Ecto neural progenitor cell (in vitro differentiated cells): ENCODE data around the gene DRGX.

ENCODE experiments used
- DNase-seq: peaks from one replicate; pipeline ENCODE4 v3.0.0-alpha.2; 2018; ENCODE audit warnings: low spot score

DRGX gene

DNA sequence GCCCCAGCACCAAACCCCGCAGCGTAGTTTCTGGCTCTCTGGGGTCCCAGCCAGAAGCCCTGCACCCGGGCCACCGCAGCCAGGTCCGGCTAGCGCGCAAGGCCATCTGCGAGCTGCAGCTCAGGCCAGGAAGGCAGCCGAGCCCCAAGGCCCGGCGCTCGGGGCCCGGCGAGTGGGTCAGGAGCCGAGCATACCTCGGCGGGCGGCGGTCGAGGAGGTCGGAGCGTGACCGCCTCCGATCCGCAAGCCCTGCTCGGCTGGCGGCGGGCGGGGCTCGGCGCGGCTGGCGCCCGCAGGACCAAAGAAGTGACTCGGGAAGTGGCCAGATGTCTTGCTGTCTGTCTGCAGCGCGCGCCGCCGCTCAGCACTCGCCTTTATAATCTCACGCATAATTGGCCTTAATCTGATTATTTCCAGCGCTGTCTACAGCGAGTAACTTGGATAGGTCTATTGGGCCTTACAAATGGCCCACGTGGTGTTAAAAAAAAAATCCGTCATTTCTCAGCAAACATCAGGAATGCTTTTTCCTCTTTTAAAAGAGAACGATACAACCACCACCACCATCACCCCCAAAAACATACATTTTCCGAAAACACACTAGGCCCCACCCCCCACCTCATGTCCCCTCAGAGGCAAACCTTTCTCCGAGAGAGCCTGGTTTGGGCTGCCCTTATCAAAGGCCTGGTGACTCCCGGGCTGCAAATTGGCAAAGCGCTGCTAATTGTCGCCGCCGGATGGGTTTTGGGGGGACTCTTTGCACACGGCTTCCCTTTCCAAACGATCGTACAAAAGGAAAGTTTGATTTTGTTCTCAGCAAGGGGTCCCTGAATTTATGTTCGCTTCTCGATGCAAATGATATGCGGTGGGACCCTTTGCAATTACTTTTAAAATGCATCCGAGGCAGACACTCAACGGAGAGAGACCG, at the start of gene DRGX:
Gene DRGX, minus strand, starts transcription at position 349 of the 925 bp plus-strand sequence. CDS start 649 bp downstream, outside the sequence.
- no peak for DNase-seq

DNA sequence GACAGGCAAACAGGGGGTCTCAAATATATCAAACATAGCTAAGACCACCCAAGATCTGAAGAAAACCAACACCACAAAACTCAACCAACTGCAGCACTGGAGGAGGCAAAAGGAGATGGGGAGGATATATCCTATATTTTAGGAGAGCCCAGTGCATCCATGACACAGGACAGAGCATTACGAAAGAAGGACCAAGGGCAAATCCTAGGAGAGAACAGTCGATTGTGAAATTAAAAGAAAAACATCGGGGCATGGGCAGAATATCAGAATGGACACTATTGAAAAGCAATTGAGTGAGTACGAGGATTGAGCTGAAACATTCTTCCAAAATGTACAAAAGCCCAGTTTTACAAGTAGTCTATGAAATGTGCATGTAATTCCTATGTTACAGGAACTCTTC, 48.5 kb upstream of the DRGX start:
- DNase-seq, result no peak

DNA sequence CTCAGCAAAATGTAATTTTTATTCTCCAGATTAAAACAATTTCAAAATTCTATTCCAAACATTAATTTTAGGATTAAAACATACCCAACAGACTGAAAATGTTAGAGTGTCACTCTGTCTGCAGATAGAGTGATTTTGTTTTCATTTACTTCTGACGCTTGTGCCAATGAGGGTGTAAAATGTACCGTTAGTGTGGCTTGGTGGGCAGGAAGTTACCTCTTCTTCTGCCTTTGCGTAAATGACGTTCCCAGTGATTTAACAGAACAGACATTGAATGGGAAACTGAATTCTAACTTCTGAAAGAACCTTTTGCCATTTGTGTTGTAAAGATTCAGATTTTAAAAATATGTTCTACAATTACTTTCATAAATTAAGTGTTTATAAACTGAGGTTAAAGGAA, 47.0 kb upstream of the DRGX start:
- DNase-seq, result no peak

DNA sequence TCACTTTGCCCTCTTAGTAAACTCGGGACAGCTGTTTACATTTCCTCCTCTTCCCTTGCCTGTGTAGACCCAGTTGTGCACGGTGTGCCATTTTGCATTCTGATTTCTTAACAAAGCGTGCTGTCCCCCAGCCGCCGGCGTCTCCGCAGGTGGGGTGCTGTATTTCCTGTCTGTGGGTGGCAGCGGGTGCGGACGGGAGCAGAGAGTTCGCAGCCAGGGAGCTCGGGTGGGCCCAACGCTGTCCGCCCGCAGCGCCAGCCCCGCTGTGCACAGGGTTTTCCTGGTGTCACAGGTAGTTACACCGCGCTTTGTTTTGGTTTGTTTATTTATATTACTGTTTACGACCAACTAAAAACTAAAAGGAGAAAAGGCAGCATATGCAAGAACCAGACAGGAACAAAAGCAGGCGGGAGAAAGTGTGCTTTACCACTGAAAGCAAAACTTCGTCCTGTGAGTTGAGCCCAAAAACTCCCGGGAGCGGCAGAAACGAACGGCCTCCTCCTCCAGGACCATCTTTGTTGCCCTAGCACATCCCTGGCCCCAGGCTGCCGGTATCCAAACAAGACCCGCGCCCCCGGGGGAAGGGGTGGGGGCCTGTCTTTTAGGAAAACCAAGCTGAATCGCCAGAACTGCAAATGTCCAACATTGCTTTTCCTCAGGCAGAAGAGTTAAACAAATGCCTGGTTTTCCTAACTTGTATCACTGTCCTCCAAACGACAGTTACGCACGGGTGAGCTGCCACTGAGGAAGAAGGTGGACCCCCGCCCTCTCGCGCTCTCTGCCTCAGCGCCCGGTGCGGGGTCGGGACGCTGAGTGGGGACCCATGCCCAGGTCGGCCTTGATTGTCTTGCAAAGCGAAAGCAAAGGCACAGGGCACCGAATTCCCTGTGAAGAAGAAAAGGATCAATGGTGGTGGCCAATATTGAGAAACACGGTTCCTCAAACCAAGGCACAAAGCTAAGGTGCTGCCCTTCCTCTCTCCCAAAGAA, 45.9 kb upstream of the DRGX start:
- DNase-seq, result no peak

DNA sequence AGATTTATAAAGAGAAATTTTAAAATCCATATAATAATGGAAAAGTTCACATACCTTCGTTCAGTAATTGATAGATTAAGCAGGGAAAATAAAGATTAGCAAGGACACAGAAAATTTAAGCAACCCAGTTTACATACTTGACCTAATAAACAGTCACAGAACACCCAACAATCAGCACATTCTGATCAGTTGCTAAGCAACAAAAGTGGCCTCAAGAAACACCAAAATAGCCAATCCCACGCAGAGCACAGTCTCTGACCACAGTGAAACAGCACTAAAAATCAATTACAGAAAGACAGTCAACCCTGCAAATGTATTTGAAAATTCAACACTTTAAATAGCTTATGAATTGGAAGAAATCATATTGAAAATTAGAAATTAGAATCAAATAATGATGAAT, 39.3 kb upstream of the DRGX start:
- DNase-seq, result no peak

DNA sequence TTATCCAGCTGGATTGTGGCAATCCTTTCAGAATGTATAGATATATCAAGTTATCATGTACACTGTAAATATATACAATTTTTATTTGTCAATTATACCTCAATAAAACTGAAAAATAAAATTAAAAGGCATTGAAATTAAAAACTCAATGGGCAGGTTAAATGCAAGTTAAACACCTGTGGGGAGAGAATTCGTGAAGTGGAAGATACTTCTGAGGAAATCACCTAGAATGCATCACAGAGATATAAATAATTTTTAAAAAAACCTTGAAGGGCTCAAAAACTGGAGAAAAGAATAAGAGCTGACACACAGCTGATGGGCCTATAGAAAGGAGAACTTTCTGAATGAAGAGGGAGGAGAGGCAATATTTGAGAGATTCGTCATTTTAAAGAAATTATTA, 37.2 kb upstream of the DRGX start:
- DNase-seq, result no peak

DNA sequence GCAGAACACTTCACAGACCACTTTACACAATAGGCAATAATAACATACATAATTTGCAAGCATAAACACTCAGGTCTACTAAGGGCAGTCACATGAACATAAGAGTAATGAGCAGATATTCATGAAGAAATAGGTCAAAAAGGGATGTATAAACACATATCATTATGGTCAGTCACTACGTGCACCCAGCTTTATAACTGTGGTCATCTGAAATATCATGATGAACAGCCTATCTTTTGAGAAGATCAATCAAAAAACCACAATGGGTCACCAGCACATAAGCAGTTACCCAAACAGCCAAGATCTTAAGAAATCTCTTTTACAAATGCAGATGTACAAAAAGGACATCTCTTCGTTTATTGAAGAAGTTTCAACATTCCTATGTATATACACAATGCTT, 35.5 kb upstream of the DRGX start:
- DNase-seq, result no peak

DNA sequence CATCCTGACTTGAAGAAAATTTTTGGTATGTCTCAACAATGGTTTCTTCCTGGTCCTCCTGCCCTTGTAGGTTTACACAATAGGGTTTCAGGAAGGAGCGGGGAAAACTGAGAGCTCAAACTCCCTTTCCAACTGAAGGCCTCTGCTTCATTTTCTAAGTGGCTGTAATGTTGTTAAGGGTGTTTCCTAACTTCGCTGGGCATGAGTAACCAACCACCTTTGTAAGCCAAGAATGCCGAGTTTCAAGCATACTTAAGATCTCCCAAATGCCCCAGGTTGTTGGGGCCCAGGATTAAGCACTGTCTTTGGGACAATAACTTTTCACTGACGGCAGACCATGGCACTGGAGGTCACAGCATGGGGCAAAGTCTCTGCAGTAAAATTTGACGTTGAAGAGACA, 33.6 kb upstream of the DRGX start:
- no peak for DNase-seq

DNA sequence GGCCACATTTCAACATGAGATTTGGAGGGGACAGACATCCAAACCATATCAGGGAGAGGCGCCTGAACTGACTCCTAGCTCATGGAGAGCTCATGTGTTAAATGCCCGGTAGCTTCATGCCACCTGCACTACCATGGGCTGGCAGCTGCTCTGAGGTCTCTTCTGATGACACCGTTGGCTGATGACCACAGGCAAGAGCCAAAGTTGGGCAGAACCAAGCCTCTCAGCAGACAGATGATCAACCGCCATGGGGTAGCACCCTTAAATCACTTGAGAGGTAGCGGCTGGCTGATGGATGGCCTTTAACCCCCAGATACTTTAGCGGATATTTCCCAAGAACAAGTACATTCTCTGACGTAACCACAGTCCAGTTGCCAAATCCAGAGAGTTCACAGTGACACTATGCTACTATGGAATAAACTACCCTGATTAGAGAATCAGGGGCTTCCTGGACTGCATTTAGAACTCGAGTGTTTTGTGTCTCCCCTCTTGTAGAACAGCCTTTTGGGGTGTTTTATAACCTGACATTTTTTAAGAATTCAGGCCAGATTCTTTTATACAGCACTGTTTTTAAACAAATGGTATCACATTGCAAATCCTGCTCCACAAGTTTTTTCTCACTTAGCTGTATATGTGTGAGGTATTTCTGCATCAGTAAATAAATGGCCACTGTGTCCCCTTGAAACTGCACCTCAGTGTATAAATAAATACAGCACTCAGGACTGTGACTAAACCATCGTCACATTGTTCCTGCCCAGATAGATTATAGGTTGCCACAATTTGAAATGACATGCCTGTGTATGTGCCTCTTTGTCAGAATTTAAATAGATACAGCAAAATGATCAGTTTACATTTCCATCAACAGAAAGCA, 30.8 kb upstream of the DRGX start:
- DNase-seq, result no peak

DNA sequence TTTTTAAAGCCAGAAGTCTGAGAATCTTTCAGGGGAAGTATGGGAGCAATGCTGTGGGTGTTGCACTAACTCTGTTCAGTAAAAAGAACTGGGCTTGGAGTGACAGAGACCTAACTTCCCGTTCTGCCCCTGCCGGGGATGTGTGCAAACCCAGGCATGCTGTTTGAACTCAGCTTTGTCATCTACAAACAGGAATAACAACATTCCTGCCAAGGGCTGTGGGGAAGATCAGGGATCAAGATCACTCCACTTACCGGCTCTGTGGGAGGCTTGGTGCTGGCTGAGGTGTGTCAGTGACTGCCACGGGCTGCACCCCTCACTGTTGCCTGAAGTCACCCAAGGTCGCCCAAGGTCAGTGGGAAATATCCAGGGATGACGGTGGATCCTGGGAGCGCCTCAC, 23.1 kb upstream of the DRGX start:
- DNase-seq, result no peak

DNA sequence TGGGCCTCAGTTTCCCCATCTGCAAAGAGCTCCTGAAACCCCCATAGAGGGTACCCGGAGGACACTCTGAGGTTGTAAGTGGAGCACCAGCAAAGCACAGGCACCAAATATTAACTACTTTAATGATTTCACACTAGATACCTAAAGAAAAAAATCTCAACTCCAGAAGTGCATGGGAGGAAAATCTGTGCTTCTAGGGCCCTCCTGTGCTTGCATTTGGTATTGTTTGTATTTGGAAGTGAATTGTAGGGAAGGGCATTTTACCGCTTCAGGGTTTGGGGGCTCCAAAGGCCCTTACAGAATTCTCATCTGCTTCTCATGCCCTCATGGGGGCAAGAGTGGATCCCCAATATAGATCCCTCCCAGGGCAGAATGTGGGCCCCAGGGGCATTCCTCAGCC, 22.4 kb upstream of the DRGX start:
- DNase-seq, result no peak

DNA sequence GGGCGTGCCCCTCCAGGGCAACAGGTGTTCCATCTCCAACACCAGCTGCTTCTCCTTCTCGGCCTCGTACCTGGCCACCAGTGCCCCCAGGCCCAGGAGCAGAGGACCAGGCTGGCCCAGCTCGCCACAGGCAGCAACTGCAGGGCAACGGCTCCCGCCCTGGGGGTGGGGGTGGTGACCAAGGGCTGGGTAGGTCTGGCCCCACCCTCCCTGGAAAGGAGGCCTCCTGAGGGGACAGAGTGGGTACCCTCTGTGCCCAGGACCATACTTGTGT, 22.1 kb upstream of the DRGX start:
- DNase-seq, result no peak

DNA sequence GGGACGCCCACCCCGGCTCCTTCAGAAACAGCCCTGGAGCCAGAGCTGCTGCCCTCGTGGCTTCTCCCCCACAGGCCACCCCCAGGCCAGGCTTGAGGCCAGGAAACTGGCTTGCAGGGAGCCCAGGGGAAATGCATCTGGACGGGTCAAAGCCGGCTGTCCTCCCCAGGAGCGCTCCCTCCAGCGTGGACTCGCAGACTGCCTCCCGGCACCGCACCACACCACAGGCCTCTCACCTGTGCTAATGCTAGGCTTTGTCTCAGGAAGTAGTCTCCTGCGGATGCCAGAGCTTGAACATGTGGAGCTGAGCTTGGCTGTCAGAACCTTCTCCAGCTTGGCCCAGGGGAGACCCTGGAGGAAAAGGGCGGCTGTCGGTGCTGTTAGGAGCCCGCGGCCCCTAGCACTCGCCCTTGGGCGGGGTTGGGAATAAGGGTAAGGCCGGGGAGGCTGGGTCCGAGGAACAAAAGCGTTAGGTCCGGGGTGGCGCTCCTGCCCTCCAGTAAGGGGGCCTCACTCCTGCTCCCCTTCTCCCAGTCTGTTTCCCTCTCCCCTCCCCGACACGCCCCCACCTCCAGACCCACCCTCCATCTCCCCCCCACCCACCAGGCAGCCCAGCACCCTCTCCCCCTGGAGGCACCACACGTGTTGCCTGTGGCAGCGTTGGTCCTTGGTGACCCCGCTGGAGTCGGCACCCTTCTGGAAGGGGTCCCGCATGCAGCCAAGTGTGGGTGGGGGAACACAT, 21.6 kb upstream of the DRGX start:
- no peak for DNase-seq

DNA sequence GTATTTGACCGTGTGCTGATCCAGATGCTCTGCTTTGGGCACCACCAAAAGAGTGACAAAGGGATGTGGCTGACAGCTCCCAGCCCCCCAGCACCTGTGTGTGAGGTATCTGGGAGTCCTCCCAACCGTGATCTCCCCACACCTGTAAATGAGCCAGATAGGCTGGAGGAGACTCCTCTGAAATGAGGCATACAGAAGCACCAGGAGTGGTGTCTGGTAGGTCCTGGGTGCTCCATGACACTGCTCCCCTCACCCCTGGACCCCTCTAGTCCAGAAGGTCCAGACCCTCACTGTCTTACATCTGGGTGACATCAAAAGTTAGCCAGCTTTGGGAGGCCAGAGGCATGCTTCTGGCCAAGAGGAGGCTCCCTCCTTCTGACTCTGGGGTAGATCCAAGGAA, 20.0 kb upstream of the DRGX start:
- no peak for DNase-seq

DNA sequence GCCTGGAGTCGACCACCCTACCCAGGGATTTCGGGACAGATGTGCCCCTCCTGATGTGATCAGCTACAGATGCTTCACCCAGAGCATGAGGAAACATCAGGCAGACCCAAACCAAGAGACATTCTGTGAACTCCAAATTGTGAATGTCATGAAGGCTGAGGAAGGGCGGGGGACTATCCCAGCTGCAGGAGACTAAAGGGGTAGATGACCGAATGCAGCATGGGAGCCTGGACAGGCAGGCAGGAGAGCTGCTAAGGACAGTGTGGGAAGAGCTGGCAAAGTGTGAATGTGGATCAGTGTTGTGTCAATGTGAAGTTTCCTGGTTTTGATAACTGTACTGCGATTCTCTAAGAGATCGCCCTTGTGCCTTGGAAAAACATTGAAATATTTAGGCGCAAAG, 19.2 kb upstream of the DRGX start:
- no peak for DNase-seq

DNA sequence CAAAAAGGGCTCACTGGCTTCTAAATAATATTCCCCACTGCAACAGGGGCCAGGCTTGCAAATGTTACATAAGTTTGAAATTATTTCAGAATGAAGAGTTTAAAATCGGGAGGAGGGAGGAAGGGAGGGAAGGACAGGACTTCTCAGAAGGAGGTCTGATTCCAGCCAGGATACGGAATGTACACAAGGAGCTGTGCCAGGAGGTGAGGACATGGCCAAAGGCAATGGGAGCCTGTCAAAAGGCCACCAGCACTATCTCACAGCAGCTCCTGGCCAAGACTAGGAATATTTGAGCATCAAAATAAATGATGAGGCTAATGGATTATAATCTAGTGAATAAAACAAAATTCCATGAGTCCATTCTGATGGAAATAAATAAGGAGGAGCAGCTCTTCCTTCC, 18.6 kb upstream of the DRGX start:
- no peak for DNase-seq

DNA sequence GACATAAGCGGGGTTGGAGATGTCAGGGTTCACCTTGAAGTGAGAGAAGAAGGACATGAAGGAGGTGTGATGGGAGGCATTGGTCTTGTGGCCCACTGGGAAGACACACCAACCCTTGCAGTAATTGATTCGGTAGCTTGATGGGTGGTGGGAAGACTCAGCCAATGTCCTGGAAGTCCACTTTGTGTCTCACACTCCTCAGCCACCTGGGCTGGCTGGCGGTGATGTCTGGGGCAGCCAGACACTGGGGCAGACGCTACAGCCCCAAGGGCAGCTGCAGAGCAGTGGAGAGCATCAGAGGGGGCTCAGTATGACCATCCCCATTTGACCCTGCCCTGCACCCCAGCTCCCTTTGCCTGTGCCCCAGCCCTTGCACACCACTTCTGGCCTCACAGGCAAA, 16.7 kb upstream of the DRGX start:
- no peak for DNase-seq

DNA sequence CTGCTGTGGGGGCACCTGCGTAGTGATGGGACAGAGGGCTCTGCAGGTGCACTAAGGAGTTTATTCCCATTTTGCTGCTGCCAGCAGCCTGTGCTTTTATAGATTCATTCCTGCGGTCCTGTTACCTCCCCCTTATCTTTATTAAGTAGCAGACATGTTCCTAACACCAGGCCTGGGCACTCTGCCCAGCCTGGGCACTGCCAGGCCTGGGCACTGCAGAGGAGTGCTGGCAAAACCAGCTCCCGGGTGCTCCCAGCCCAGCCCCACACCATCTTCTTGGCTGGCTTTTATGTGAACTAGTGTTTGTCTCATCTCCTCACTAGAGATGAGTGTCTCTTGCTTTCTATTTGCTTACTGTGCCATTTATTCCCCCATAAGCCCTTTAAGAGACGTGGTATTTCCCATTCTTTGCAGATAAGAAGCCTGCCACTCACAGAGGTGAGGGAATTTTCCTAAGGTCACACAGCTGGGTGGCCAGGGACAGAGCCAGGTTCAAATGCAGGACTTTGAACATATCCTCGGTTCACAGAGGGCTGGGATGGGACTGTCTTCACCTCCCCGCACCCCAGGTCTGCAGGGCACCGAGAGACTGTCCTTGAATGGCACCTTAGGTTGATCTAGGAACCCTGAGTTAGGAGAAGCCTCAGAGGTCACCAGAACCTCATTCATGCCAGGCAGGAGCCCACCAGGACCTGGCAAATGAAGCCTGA, 14.6 kb upstream of the DRGX start:
- DNase-seq, result no peak

DNA sequence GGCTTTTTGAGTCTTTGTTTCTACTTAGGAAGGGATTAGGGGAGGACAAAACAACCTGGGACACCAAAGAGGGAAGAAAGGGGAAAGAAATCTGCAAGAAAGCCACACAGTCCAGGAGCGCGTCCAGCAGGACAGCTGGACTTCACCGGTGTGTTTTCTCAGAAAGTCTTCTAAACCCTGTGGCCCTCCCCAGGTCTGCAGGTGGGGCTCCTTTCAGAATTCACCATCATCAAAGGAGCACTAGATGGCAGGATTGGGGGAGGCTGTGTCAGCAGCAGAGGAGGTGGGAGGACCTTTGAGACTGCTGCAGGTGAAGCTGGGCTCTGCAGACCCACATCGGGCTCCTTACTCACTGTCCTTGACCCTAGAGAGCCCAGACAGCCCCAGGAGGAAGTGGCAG, 13.9 kb upstream of the DRGX start:
- DNase-seq, result no peak

DNA sequence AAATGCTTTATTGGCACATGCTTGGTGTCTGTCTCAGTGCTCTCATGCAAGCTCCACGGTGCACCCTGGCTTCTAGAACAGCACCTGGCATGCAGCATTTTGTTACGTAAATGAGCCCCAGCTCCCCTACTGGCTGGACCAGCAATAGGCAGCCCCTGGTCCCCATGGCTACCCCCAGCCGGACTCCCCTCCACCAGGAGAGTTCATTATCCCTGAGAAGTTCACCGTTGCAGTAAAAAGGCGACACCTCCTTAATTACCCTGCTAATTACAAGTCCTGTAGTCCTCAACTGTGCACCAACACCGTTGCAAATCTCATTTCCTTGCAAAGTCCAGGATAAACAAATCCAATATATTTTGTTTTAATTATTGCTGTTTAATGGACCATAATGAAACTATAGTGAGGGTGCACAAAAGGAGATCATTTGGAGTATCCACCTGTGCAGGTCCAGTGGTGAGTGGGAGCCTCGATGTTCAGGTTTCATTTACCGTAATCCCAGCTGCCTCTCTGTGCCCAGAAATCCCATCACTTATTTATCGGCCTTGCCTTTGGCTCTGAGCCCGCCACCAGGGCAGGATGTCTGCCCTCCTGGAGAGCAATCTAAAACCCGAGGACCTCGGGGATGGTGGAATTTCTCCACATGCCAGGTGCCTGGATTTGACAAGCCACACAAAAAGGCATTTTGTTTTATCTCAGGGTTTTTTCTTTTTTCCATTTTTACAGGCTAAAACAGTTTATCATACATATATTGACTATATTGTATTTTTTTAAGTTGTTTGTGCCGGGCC, 12.8 kb upstream of the DRGX start:
- no peak for DNase-seq
